Measurements from ENCODE around the gene SNRPE.

DNA sequence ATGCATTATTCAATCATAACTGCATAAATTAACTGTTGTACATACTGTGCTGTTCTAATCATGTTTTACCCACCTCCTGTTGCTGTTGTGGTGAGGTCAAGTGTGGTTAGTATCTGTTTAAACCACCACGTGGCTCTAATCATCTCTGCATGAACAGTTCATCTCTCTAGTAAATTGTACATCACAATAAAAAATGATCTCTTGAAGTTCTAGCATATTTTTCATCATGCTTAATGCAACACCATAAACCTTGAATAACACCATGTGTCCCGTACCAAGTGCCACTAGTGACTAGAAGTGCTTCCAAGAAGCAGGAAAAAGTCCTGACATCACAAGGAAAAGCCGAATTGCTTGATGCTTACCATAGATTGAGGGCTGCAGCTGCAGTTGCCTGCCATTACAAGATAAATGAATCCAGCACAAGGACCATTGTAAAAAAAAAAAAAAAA lies 51.7 kb downstream of the SNRPE start:
- no peak for TF ChIP-seq POLR2A (IDR thresholded peaks at IDR 0.05)
- TF ChIP-seq, protein P1, sequence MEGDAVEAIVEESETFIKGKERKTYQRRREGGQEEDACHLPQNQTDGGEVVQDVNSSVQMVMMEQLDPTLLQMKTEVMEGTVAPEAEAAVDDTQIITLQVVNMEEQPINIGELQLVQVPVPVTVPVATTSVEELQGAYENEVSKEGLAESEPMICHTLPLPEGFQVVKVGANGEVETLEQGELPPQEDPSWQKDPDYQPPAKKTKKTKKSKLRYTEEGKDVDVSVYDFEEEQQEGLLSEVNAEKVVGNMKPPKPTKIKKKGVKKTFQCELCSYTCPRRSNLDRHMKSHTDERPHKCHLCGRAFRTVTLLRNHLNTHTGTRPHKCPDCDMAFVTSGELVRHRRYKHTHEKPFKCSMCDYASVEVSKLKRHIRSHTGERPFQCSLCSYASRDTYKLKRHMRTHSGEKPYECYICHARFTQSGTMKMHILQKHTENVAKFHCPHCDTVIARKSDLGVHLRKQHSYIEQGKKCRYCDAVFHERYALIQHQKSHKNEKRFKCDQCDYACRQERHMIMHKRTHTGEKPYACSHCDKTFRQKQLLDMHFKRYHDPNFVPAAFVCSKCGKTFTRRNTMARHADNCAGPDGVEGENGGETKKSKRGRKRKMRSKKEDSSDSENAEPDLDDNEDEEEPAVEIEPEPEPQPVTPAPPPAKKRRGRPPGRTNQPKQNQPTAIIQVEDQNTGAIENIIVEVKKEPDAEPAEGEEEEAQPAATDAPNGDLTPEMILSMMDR (IDR thresholded peaks at IDR 0.05): no peak

Data from adrenal gland (tissue), 5 donors.